HCT116 (cell line): ENCODE results near the gene SLC47A2. TPM values are rescaled to one million over a fixed set of nuclear protein-coding genes. Genes with fewer than 3 reads are reported as not detected.

Source experiments
- ATAC-seq: fragments of 200-7000 bp; cut with Tn5 transposase; 2 replicates; pipeline ENCODE4 v1.9.1; 2020; ENCODE audit warnings: mild to moderate bottlenecking, moderate library complexity
- BruUV-seq: library from RNA; stranded (reverse); fragments of 400-500 nt; replicated peaks from 2 replicates; lab custom pipeline; 2021; lab: Mats Ljungman, UMichigan
- CTCF ChIA-PET: fragments of 300-600 bp; sonication (Branson Sonifier 250); formaldehyde crosslinking; loops from one replicate; lab custom pipeline; 2021; ENCODE audit warnings: antibody characterized with exemption; lab: Charles Lee
- POLR2A ChIA-PET: fragments of 300-600, 350-600 bp; sonication (Branson Sonifier 250); formaldehyde crosslinking; loops from one replicate; lab custom pipeline; 2021; ENCODE audit warnings: antibody characterized with exemption; lab: Charles Lee
- RAD21 ChIA-PET, 2 experiments: fragments of 300-600 bp; sonication (Branson Sonifier 250); formaldehyde crosslinking; loops; one replicate each; lab custom pipeline; 2023; ENCODE audit warnings: low total read pairs in 2 of 2; ENCODE audit not compliant: uncharacterized antibody in 2 of 2, unreplicated experiment in 2 of 2, low non-redundant PET in 1 of 2; lab: Charles Lee
- DNase-seq: peaks from one replicate; pipeline ENCODE4 v3.0.0-alpha.2; 2010; ENCODE audit warnings: low read depth, low spot score
- H2AFZ ChIP-seq: fragments of 200-600 bp; shearing (Covaris generic), sonication (generic); 2 replicates; pipeline ENCODE4 v1.6.1; 2017; ENCODE audit warnings: low read depth, mixed run types, mixed read lengths, antibody characterized with exemption, low read length; ENCODE audit not compliant: poor library complexity, severe bottlenecking
- H3K27ac ChIP-seq: 2 replicates; pipeline ENCODE4 v1.5.1; 2012; ENCODE audit warnings: low read depth, low read length
- H3K27me3 ChIP-seq: fragments of 200-600 bp; sonication (generic); 2 replicates; pipeline ENCODE4 v1.6.1; 2016; ENCODE audit warnings: mixed run types, low read length, mixed read lengths; ENCODE audit not compliant: insufficient read depth
- H3K36me3 ChIP-seq, 2 experiments: fragments of 200-500 bp in 1 of 2; fragments of 200-600 bp in 1 of 2; sonication (Bioruptor generic) in 1 of 2; sonication (generic) in 1 of 2; 2 replicates each; pipeline versions ENCODE4 v1.5.1 to v1.6.1; 2014 to 2016; ENCODE audit warnings: low read length in 2 of 2, inconsistent platforms in 1 of 2, mixed read lengths in 1 of 2, mixed run types in 1 of 2; ENCODE audit not compliant: insufficient read depth in 2 of 2, control insufficient read depth in 1 of 2
- H3K4me1 ChIP-seq, 2 experiments: fragments of 200-600 bp in 1 of 2; sonication (generic) in 1 of 2; 2 replicates each; pipeline versions ENCODE4 v1.5.1 to v1.6.1; 2012 to 2017; ENCODE audit warnings: low read length in 2 of 2, inconsistent platforms in 1 of 2, mild to moderate bottlenecking in 1 of 2, mixed read lengths in 1 of 2, mixed run types in 1 of 2, moderate library complexity in 1 of 2; ENCODE audit not compliant: insufficient read depth in 2 of 2, control insufficient read depth in 1 of 2
- H3K4me2 ChIP-seq: fragments of 200-600 bp; sonication (generic); 2 replicates; pipeline ENCODE4 v1.6.1; 2017; ENCODE audit warnings: mixed run types, low read length, mixed read lengths
- H3K4me3 ChIP-seq, 2 experiments: fragments of 200-600 bp in 1 of 2; sonication (generic) in 1 of 2; replicated peaks in 1 of 2; 2 replicates each; pipeline ENCODE4 v1.5.1; 2011 to 2016; ENCODE audit warnings: low read length in 2 of 2, control low read depth in 1 of 2, low read depth in 1 of 2, mild to moderate bottlenecking in 1 of 2, mixed read lengths in 1 of 2, mixed run types in 1 of 2
- H3K79me2 ChIP-seq: fragments of 200-600 bp; sonication (generic); 2 replicates; pipeline ENCODE4 v1.6.1; 2017; ENCODE audit warnings: mild to moderate bottlenecking, mixed run types, low read length, moderate library complexity, mixed read lengths; ENCODE audit not compliant: insufficient read depth
- H3K9ac ChIP-seq: fragments of 200-600 bp; sonication (generic); 2 replicates; pipeline ENCODE4 v1.6.1; 2016; ENCODE audit warnings: low read length, mixed read lengths
- H3K9me2 ChIP-seq: fragments of 200-600 bp; sonication (generic), shearing (Covaris generic); 2 replicates; pipeline ENCODE4 v1.6.1; 2017; ENCODE audit warnings: mixed run types, mild to moderate bottlenecking, moderate library complexity; ENCODE audit not compliant: insufficient read depth
- H3K9me3 ChIP-seq, 2 experiments: fragments of 200-500 bp in 1 of 2; fragments of 200-600 bp in 1 of 2; sonication (Bioruptor generic) in 1 of 2; sonication (generic) in 1 of 2; 2 replicates each; pipeline ENCODE4 v1.6.1; 2014 to 2017; ENCODE audit warnings: low read length in 2 of 2, mixed read lengths in 2 of 2, inconsistent platforms in 1 of 2, low read depth in 1 of 2, mild to moderate bottlenecking in 1 of 2, mixed run types in 1 of 2, moderate library complexity in 1 of 2; ENCODE audit not compliant: control insufficient read depth in 1 of 2, insufficient read depth in 1 of 2
- H4K20me1 ChIP-seq: fragments of 200-600 bp; sonication (generic), shearing (Covaris generic); 2 replicates; pipeline ENCODE4 v1.6.1; 2017; ENCODE audit warnings: mixed run types, mild to moderate bottlenecking, moderate library complexity; ENCODE audit not compliant: insufficient read depth
- POLR2AphosphoS5 ChIP-seq: IDR thresholded peaks from 2 replicates; pipeline ENCODE4 v1.6.1; 2011; ENCODE audit warnings: mild to moderate bottlenecking, low read depth, low read length, moderate library complexity
- RAD21 ChIP-seq: IDR thresholded peaks from 2 replicates; pipeline ENCODE4 v1.6.1; 2012; ENCODE audit warnings: low read depth, mild to moderate bottlenecking
- SIN3A ChIP-seq: IDR thresholded peaks from 2 replicates; pipeline ENCODE4 v1.6.1; 2012; ENCODE audit warnings: low read depth
- SP1 ChIP-seq: IDR thresholded peaks from 2 replicates; pipeline ENCODE4 v1.6.1; 2012; ENCODE audit warnings: low read depth
- TCF7L2 ChIP-seq: IDR thresholded peaks from 2 replicates; pipeline ENCODE4 v1.7.0; 2011; ENCODE audit warnings: borderline replicate concordance, inconsistent platforms; ENCODE audit not compliant: insufficient read depth, insufficient read length; ENCODE audit errors: extremely low read depth
- ZNF274 ChIP-seq: fragments of 200-500 bp; sonication (Bioruptor generic); IDR thresholded peaks from 2 replicates; pipeline ENCODE4 v1.6.1; 2014; ENCODE audit warnings: mild to moderate bottlenecking, low read depth, low read length, inconsistent platforms
- intact Hi-C: fragments of 100-400 bp; cut with micrococcal nuclease; formaldehyde crosslinking; loops from 2 replicates; pipeline ENCODE4 v1.10.0; 2022
- total RNA-seq: library from RNA; stranded (reverse); gene quantifications from one replicate; pipeline ENCODE4 v1.2.1, GENCODE V29; 2021; ENCODE audit not compliant: unreplicated experiment
- TF ChIP-seq, protein P1 (sequence below): IDR thresholded peaks from 2 replicates; pipeline ENCODE4 v1.6.1; 2012
- TF ChIP-seq, protein P2 (sequence below): IDR thresholded peaks from 2 replicates; pipeline ENCODE4 v1.6.1; 2011; ENCODE audit warnings: mild to moderate bottlenecking, low read length, moderate library complexity; ENCODE audit not compliant: insufficient replicate concordance; ENCODE audit errors: extremely low read depth

The SLC47A2 gene
- total RNA-seq, 1 experiment from 2014 or later, result not detected

DNA sequence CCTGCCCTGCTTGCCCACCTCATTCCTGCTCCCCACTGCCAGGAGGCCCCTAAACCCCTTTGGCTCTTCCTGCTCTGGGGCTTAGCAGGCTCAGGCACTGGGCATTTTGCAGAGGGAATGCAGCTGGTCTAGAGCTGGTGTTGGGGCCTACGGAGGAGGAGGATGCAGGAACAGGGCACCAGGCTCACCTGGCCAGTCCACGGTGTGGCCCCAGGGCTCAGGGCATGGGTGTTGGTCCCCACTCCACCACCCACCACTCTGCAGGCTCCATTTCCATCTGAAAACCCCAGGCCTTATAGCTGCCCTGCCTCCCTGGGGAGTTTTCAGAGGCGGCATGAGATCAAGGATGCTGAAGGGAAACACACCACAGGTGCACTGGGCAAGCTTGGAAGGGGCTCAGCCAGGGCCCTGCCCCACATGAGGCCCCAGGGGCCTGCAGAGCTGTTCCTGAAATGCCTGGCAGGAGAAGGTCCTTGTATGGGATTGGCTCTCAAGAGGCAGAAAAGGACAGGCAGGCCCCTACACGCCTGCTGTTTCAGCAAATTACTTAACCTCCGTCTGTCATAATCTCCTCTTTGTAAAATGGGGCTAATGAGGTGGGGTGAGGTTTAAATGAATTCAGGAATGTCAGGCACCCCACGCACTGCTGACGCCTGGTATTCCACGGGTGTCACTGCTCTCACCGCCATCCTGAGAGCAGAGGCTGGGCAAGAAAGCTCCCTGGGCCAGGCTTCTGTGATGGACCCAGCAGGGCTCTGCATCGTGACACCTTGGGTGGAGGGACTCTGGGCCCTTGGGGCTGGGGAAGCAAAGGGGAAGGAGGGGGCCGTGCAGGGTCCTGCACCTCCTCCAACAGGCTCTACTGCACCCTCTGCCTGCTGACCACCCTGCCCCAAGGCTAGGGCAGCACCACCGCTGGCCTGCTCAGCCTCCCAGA is 9.3 kb downstream of the SLC47A2 start:
- H3K9me3 ChIP-seq, result no peaks in the 10 kb centered on the region
- no peak overlapping the region for H3K4me3 ChIP-seq
- H3K27me3 ChIP-seq, result no peaks in the 10 kb centered on the region
- no peak for DNase-seq
- no peak overlapping the region for H3K27ac ChIP-seq
- H3K9me2 ChIP-seq, result no peaks in the 10 kb centered on the region
- ChIA-PET RAD21 (no interaction called here), POLR2A (no interaction called here), CTCF (no interaction called here)
- no peak overlapping the region for H3K4me2 ChIP-seq
- TF ChIP-seq RAD21, result no peak
- TF ChIP-seq, protein P1, sequence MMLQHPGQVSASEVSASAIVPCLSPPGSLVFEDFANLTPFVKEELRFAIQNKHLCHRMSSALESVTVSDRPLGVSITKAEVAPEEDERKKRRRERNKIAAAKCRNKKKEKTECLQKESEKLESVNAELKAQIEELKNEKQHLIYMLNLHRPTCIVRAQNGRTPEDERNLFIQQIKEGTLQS, result no peak
- no peak for TF ChIP-seq POLR2AphosphoS5
- no peak for TF ChIP-seq ZNF274
- TF ChIP-seq TCF7L2, result no peak
- no peak for TF ChIP-seq SP1
- TF ChIP-seq SIN3A, result no peak
- TF ChIP-seq, protein P2, sequence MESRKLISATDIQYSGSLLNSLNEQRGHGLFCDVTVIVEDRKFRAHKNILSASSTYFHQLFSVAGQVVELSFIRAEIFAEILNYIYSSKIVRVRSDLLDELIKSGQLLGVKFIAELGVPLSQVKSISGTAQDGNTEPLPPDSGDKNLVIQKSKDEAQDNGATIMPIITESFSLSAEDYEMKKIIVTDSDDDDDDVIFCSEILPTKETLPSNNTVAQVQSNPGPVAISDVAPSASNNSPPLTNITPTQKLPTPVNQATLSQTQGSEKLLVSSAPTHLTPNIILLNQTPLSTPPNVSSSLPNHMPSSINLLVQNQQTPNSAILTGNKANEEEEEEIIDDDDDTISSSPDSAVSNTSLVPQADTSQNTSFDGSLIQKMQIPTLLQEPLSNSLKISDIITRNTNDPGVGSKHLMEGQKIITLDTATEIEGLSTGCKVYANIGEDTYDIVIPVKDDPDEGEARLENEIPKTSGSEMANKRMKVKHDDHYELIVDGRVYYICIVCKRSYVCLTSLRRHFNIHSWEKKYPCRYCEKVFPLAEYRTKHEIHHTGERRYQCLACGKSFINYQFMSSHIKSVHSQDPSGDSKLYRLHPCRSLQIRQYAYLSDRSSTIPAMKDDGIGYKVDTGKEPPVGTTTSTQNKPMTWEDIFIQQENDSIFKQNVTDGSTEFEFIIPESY, result no peak
- no peaks in the 10 kb centered on the region for H4K20me1 ChIP-seq
- BruUV-seq, result no TSS peak
- no peaks in the 10 kb centered on the region for H3K36me3 ChIP-seq
- no peak overlapping the region for H2AFZ ChIP-seq
- no peaks in the 10 kb centered on the region; a peak in 1 of 4 replicates for H3K4me1 ChIP-seq
- H3K79me2 ChIP-seq, result no peaks in the 10 kb centered on the region
- intact Hi-C loops, result no loop called here
- ATAC-seq, result no peak
- H3K9ac ChIP-seq, result no peak overlapping the region
